NCI-H345 treated with DMSO at 0.1 percent for 48 hours (cell line): ENCODE results near the gene PRR23E.

ENCODE experiments used
- DNase-seq: peaks from one replicate; lab custom pipeline; 2025; ENCODE audit not compliant: unreplicated experiment; lab: John Stamatoyannopoulos, UW

Gene PRR23E

GRCh38 chr3:127183931-127184869 is 8.7 kb upstream of the PRR23E start:
- DNase-seq: no peak

- DNase-seq: no peak
Measured at GRCh38 chr3:127184870-127185216, 8.1 kb upstream of the PRR23E start.

GRCh38 chr3:127185268-127185667 is 7.7 kb upstream of the PRR23E start:
- no peak for DNase-seq

GRCh38 chr3:127185962-127186674 is 6.8 kb upstream of the PRR23E start:
- no peak for DNase-seq

- no peak for DNase-seq
Measured at GRCh38 chr3:127187316-127187715, 5.6 kb upstream of the PRR23E start.

- no peak for DNase-seq
Measured at GRCh38 chr3:127193341-127193740, 410 bp downstream of the PRR23E start.

- no peak for DNase-seq
Measured at GRCh38 chr3:127193775-127194174, 844 bp downstream of the PRR23E start.

- no peak for DNase-seq
Measured at GRCh38 chr3:127194601-127195187, 1.8 kb downstream of the PRR23E start.

GRCh38 chr3:127195417-127195816 is 2.5 kb downstream of the PRR23E start:
- no peak for DNase-seq

GRCh38 chr3:127196002-127196401 is 3.1 kb downstream of the PRR23E start:
- DNase-seq: no peak

- DNase-seq: no peak
Measured at GRCh38 chr3:127196466-127197299, 3.8 kb downstream of the PRR23E start.

- DNase-seq: no peak
Measured at GRCh38 chr3:127197300-127198189, 4.6 kb downstream of the PRR23E start.

- no peak for DNase-seq
Measured at GRCh38 chr3:127200086-127200691, 7.3 kb downstream of the PRR23E start.

- DNase-seq: no peak
Measured at GRCh38 chr3:127203024-127203423, 10.1 kb downstream of the PRR23E start.

- DNase-seq: no peak
Measured at GRCh38 chr3:127204841-127205582, 12.1 kb downstream of the PRR23E start.

GRCh38 chr3:127206154-127206553 is 13.2 kb downstream of the PRR23E start:
- no peak for DNase-seq

GRCh38 chr3:127206611-127207516 is 13.9 kb downstream of the PRR23E start:
- no peak for DNase-seq
